Ascending aorta (tissue), 2 donors: ENCODE data around the gene NCLN. TPM values are rescaled to one million over a fixed set of nuclear protein-coding genes. Genes with fewer than 3 reads are reported as not detected.
"Not testable (repeated sequence)": the region's sequence is repeated elsewhere in the genome, so short reads cannot be mapped to it uniquely, and the experiment has no call there.

ENCODE experiments used
- DNase-seq, 2 donors: peaks; one replicate each; pipeline ENCODE4 v3.0.0-alpha.2; 2019; ENCODE audit warnings: low spot score in 2 of 2
- H3K27ac ChIP-seq, 2 donors: fragments of 200-600 bp; sonication (generic); one replicate each; pipeline ENCODE4 v1.5.1; 2016 to 2017; ENCODE audit warnings: mild to moderate bottlenecking in 1 of 2
- H3K27me3 ChIP-seq: fragments of 200-600 bp; sonication (generic); one replicate; pipeline ENCODE4 v1.5.1; 2017
- H3K36me3 ChIP-seq, 2 donors: fragments of 200-600 bp; sonication (generic); one replicate each; pipeline ENCODE4 v1.5.1; 2016
- H3K4me1 ChIP-seq, 2 donors: fragments of 200-600 bp; sonication (generic); one replicate each; pipeline ENCODE4 v1.5.1; 2016 to 2017; ENCODE audit warnings: mild to moderate bottlenecking in 1 of 2
- H3K4me3 ChIP-seq, 2 donors: fragments of 200-600 bp; sonication (generic); one replicate each; pipeline ENCODE4 v1.5.1; 2016 to 2017; ENCODE audit warnings: mild to moderate bottlenecking in 1 of 2
- H3K9me3 ChIP-seq, 2 donors: fragments of 200-600 bp; sonication (generic); one replicate each; pipeline ENCODE4 v1.5.1; 2016
- CTCF ChIP-seq, 3 experiments: fragments of 200-600 bp in 2 of 3; fragments of 450-650 bp in 1 of 3; sonication (generic) in 2 of 3; IDR thresholded peaks; one replicate each; pipeline ENCODE4 v1.5.1; 2016 to 2019; ENCODE audit warnings: antibody characterized with exemption in 3 of 3, mild to moderate bottlenecking in 1 of 3, moderate library complexity in 1 of 3
- intact Hi-C: fragments of 100-400 bp; cut with DNase I; formaldehyde crosslinking; loops from one replicate; pipeline ENCODE4 v1.15.1; 2023
- total RNA-seq: library from RNA; depleted of rRNA; stranded (reverse); fragments of >200 nt; gene quantifications from one replicate; pipeline ENCODE4 v1.1.0, GENCODE V29; 2016

Gene NCLN
- total RNA-seq, 1 donor from 2014 or later, result 118 TPM

GRCh38 chr19:3163943-3164342 is 21.8 kb upstream of the NCLN start:
- DNase-seq, result no peak
- H3K27ac ChIP-seq, result no peak overlapping the region
- no peak for TF ChIP-seq CTCF (IDR thresholded peaks at IDR 0.05)
- H3K36me3 ChIP-seq, result no peaks in the 10 kb centered on the region
- H3K27me3 ChIP-seq, result no peaks in the 10 kb centered on the region
- intact Hi-C loops, result loop anchor here (2.0 to 5.0 kb wide), 4 partner anchors 35 to 275 kb away; no protein-coding TSS in a partner anchor
- no peaks in the 10 kb centered on the region for H3K4me1 ChIP-seq
- no peak overlapping the region for H3K4me3 ChIP-seq
- no peaks in the 10 kb centered on the region for H3K9me3 ChIP-seq

- no peak for TF ChIP-seq CTCF (IDR thresholded peaks at IDR 0.05)
- no peak for DNase-seq
- Histone ChIP-seq H3K4me1 (no peaks in the 10 kb centered on the region), H3K9me3 (no peaks in the 10 kb centered on the region), H3K36me3 (no peaks in the 10 kb centered on the region), H3K27me3 (no peaks in the 10 kb centered on the region), H3K27ac (no peak overlapping the region), H3K4me3 (no peak overlapping the region)
- intact Hi-C loops, result no loop called here
These were observed 18.0 kb upstream of the NCLN start for GRCh38 chr19:3167533-3168272.

- Histone ChIP-seq H3K4me3 (no peak overlapping the region), H3K4me1 (no peaks in the 10 kb centered on the region), H3K36me3 (no peaks in the 10 kb centered on the region), H3K9me3 (no peaks in the 10 kb centered on the region), H3K27me3 (no peaks in the 10 kb centered on the region), H3K27ac (no peak overlapping the region)
- TF ChIP-seq CTCF (IDR thresholded peaks at IDR 0.05), result no peak
- DNase-seq, result no peak
- intact Hi-C loops, result no loop called here
These were observed 13.6 kb upstream of the NCLN start for GRCh38 chr19:3171894-3172672.

- H3K4me1 ChIP-seq, intact Hi-C loops, DNase-seq, H3K27me3 ChIP-seq, H3K36me3 ChIP-seq, H3K9me3 ChIP-seq, H3K4me3 ChIP-seq, H3K27ac ChIP-seq: not testable (repeated sequence)
These were observed 13.1 kb upstream of the NCLN start for GRCh38 chr19:3172673-3173000.

GRCh38 chr19:3175781-3176714 is 9.7 kb upstream of the NCLN start:
- no peaks in the 10 kb centered on the region for H3K27me3 ChIP-seq
- H3K4me3 ChIP-seq, result no peak overlapping the region
- H3K36me3 ChIP-seq, result no peaks in the 10 kb centered on the region
- intact Hi-C loops, result no loop called here
- no peak for DNase-seq
- H3K27ac ChIP-seq, result no peak overlapping the region
- H3K4me1 ChIP-seq, result no peaks in the 10 kb centered on the region
- H3K9me3 ChIP-seq, result no peaks in the 10 kb centered on the region
- no peak for TF ChIP-seq CTCF (IDR thresholded peaks at IDR 0.05)
